ENCODE measurements around the gene PCBP3.

PCBP3 gene

DNA sequence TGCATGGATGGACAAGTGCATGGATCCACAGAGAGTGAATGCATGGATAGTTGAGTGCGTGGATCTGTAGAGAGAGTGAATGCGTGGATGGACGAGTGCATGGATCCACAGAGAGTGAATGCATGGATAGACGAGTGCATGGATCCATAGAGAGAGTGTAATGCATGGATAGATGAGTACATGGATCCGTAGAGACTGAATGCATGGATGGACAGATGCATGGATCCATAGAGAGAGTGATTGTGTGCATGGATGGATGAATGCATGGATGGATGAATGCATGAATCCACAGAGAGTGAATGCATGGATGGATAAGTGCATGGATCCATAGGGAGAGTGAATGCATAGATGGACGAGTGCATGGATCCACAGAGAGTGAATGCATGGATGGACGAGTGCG is 153.8 kb downstream of the PCBP3 start:
- no peak overlapping the region for H3K4me3 ChIP-seq (ENCODE audit: control insufficient read depth, low read depth, low read length)
- DNase-seq (ENCODE audit: low read depth), result no peak
- TF ChIP-seq, protein P1, sequence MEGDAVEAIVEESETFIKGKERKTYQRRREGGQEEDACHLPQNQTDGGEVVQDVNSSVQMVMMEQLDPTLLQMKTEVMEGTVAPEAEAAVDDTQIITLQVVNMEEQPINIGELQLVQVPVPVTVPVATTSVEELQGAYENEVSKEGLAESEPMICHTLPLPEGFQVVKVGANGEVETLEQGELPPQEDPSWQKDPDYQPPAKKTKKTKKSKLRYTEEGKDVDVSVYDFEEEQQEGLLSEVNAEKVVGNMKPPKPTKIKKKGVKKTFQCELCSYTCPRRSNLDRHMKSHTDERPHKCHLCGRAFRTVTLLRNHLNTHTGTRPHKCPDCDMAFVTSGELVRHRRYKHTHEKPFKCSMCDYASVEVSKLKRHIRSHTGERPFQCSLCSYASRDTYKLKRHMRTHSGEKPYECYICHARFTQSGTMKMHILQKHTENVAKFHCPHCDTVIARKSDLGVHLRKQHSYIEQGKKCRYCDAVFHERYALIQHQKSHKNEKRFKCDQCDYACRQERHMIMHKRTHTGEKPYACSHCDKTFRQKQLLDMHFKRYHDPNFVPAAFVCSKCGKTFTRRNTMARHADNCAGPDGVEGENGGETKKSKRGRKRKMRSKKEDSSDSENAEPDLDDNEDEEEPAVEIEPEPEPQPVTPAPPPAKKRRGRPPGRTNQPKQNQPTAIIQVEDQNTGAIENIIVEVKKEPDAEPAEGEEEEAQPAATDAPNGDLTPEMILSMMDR (conservative IDR thresholded peaks at IDR 0.05; ENCODE audit: control insufficient read depth, insufficient read depth, low read depth, low read length), result no peak

- no peak overlapping the region for H3K4me3 ChIP-seq (ENCODE audit: control insufficient read depth, low read depth, low read length)
- TF ChIP-seq, protein P1 (conservative IDR thresholded peaks at IDR 0.05; ENCODE audit: control insufficient read depth, insufficient read depth, low read depth, low read length), result no peak
- DNase-seq (ENCODE audit: low read depth), result no peak
These were observed 156.3 kb downstream of the PCBP3 start for GRCh38 chr21:45799765-45800338.

DNA sequence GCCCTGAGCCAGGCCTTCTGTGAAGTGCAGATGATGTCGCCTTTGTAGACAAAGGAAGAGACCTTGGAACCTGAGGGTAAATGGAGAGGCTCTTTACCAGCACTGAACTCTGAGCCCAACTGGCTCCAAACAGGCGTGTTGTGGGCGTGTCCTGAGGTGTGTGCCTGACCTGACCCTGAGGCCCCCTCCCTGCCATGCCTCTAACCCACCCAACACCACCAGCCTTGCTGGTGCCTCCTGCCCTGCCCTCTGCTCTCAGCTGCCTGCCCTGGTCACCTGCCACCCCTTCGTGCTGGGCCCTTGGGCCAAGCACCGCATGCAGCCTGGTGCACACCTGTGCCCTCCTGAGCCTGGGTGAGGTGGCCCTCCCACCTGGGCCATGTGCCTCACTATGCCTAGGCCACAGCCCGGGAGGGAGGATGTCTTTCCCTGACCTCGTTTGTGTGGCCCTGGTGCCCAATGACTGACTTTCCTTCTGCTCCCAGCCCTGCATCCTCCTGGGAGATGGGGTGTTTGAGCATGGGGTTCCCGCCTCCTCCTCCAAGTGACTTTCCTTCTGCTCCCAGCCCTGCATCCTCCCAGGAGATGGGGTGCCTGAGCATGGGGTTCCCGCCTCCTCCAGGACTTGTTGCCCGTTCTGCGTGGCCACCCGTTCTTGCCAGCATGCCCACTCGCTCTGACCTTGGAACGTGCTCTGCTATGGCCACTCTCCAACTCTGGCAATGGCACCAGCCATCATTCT is 157.0 kb downstream of the PCBP3 start:
- no peak overlapping the region for H3K4me3 ChIP-seq (ENCODE audit: control insufficient read depth, low read depth, low read length)
- DNase-seq (ENCODE audit: low read depth), result no peak
- TF ChIP-seq, protein P1 (conservative IDR thresholded peaks at IDR 0.05; ENCODE audit: control insufficient read depth, insufficient read depth, low read depth, low read length), result no peak

DNA sequence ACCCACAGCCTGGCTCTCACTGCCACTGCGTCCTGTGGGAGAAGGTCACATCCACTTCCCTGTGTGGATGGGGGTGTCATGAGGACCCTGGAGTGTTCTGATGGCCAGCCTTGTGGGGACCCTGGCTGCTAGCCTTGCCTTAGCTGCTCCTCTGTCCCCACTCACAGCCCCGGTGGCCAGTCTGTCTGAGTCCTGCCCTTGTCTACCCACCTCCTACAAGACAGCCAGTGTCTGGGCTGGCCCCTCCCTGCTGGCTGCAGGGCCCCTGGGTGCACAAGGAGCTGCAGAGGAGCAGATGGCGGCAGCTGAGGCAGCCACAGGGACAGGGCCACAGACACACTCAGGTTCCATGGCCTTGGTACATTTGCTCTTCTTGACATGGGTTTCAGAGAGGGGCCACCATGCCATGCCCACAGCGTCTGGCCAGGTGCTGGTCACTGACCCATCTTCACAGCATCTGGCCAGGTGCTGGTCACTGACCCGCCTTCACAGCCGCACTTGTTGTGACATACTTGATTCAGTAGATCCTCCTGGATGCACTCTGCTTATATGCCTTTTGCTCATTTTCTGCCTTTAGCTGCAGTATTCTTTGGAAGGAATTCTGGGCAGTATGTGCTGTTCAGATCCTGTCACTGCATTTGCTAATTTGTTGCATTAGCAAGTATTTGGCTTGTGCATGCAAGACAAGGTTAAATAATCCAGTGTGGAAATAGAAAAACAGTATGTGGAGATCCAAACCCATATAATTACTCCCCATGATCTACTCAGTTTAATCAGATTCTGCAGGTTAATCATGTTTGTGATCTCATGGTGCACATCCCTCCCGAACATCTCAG is 157.8 kb downstream of the PCBP3 start:
- no peak overlapping the region for H3K4me3 ChIP-seq (ENCODE audit: control insufficient read depth, low read depth, low read length)
- TF ChIP-seq, protein P1 (conservative IDR thresholded peaks at IDR 0.05; ENCODE audit: control insufficient read depth, insufficient read depth, low read depth, low read length), result no peak
- DNase-seq (ENCODE audit: low read depth), result no peak

GRCh38 chr21:45801989-45802388 is 158.5 kb downstream of the PCBP3 start:
- no peak overlapping the region for H3K4me3 ChIP-seq (ENCODE audit: control insufficient read depth, low read depth, low read length)
- DNase-seq (ENCODE audit: low read depth), result no peak
- TF ChIP-seq, protein P1 (conservative IDR thresholded peaks at IDR 0.05; ENCODE audit: control insufficient read depth, insufficient read depth, low read depth, low read length), result no peak

- DNase-seq (ENCODE audit: low read depth), result no peak
- no peak overlapping the region for H3K4me3 ChIP-seq (ENCODE audit: control insufficient read depth, low read depth, low read length)
- TF ChIP-seq, protein P1 (conservative IDR thresholded peaks at IDR 0.05; ENCODE audit: control insufficient read depth, insufficient read depth, low read depth, low read length), result no peak
These were observed 158.9 kb downstream of the PCBP3 start for GRCh38 chr21:45802425-45802824.
